WTC11 (cell line): Measurements from ENCODE around the gene IVNS1ABP.

ENCODE experiments used
- ESRRA ChIP-seq: sonication (generic); formaldehyde crosslinking; IDR thresholded peaks from 2 replicates; pipeline ENCODE4 v1.8.1; 2022; ENCODE audit warnings: mild to moderate bottlenecking, missing genetic modification reagents, borderline replicate concordance
- SMAD4 ChIP-seq: sonication (generic); formaldehyde crosslinking; IDR thresholded peaks from 2 replicates; pipeline ENCODE4 v1.8.0; 2022; ENCODE audit warnings: mild to moderate bottlenecking, missing genetic modification reagents
- TF ChIP-seq, protein P1 (sequence below): fragments of 200-600 bp; IDR thresholded peaks from 2 replicates; pipeline ENCODE4 v1.8.0; 2022; ENCODE audit warnings: antibody characterized with exemption
- TF ChIP-seq, protein P2 (sequence below): sonication (generic); formaldehyde crosslinking; IDR thresholded peaks from 2 replicates; pipeline ENCODE4 v1.8.1; 2023; ENCODE audit warnings: mild to moderate bottlenecking, moderate library complexity, missing genetic modification reagents
- TF ChIP-seq, protein P3 (sequence below): sonication (generic); formaldehyde crosslinking; IDR thresholded peaks from 2 replicates; pipeline ENCODE4 v1.8.1; 2022; ENCODE audit warnings: low read depth, mild to moderate bottlenecking, moderate library complexity, missing genetic modification reagents, borderline replicate concordance

DNA sequence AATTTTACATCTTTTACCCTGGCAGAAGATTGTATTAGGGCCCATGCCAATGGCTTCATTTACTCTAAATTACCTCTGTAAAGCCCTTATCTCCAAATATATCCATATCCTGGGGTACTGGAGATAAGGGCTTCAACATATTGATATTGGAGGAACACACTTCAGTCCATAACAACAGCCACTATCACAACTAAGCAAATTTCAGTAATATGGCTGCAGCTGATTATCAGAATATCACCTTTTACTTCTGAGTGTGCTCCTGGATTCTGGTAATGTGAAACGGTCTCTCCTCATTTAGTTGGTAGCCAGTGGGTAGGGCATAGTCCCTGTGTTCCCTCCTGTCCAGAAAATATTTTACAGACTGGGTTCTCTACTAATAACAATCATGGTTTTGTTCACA is 53.3 kb downstream of the IVNS1ABP start:
- TF ChIP-seq, protein P1, sequence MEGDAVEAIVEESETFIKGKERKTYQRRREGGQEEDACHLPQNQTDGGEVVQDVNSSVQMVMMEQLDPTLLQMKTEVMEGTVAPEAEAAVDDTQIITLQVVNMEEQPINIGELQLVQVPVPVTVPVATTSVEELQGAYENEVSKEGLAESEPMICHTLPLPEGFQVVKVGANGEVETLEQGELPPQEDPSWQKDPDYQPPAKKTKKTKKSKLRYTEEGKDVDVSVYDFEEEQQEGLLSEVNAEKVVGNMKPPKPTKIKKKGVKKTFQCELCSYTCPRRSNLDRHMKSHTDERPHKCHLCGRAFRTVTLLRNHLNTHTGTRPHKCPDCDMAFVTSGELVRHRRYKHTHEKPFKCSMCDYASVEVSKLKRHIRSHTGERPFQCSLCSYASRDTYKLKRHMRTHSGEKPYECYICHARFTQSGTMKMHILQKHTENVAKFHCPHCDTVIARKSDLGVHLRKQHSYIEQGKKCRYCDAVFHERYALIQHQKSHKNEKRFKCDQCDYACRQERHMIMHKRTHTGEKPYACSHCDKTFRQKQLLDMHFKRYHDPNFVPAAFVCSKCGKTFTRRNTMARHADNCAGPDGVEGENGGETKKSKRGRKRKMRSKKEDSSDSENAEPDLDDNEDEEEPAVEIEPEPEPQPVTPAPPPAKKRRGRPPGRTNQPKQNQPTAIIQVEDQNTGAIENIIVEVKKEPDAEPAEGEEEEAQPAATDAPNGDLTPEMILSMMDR, result no peak
- TF ChIP-seq, protein P2, sequence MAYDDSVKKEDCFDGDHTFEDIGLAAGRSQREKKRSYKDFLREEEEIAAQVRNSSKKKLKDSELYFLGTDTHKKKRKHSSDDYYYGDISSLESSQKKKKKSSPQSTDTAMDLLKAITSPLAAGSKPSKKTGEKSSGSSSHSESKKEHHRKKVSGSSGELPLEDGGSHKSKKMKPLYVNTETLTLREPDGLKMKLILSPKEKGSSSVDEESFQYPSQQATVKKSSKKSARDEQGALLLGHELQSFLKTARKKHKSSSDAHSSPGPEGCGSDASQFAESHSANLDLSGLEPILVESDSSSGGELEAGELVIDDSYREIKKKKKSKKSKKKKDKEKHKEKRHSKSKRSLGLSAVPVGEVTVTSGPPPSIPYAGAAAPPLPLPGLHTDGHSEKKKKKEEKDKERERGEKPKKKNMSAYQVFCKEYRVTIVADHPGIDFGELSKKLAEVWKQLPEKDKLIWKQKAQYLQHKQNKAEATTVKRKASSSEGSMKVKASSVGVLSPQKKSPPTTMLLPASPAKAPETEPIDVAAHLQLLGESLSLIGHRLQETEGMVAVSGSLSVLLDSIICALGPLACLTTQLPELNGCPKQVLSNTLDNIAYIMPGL (CRISPR knock-in tag), result no peak
- no peak for TF ChIP-seq ESRRA
- TF ChIP-seq SMAD4 (CRISPR knock-in tag), result no peak
- TF ChIP-seq, protein P3, sequence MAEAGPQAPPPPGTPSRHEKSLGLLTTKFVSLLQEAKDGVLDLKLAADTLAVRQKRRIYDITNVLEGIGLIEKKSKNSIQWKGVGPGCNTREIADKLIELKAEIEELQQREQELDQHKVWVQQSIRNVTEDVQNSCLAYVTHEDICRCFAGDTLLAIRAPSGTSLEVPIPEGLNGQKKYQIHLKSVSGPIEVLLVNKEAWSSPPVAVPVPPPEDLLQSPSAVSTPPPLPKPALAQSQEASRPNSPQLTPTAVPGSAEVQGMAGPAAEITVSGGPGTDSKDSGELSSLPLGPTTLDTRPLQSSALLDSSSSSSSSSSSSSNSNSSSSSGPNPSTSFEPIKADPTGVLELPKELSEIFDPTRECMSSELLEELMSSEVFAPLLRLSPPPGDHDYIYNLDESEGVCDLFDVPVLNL, result no peak
